OCI-M2 (cell line): ENCODE data around the gene C4BPB.

Experiments used
- DNase-seq: peaks from one replicate; lab custom pipeline; 2025; ENCODE audit not compliant: unreplicated experiment; lab: John Stamatoyannopoulos, UW

C4BPB gene

GRCh38 chr1:207130252-207131036, 41.8 kb downstream of the C4BPB start:
- no peak for DNase-seq

GRCh38 chr1:207131163-207131562, 42.5 kb downstream of the C4BPB start:
- DNase-seq = no peak

GRCh38 chr1:207134581-207134980, 45.9 kb downstream of the C4BPB start:
- DNase-seq = no peak

- no peak for DNase-seq
Measured at GRCh38 chr1:207139616-207140015, 51.0 kb downstream of the C4BPB start.

GRCh38 chr1:207140536-207140935, 51.9 kb downstream of the C4BPB start:
- DNase-seq = no peak

- DNase-seq = no peak
Measured at GRCh38 chr1:207145401-207146058, 56.9 kb downstream of the C4BPB start.
